ENCODE data around the gene TBC1D13.
A peak's percentile ranks its signal among the peaks of the same experiment; 100 is the strongest.
"Not testable (repeated sequence)": the region's sequence is repeated elsewhere in the genome, so short reads cannot be mapped to it uniquely, and the experiment has no call there.

TBC1D13 gene

DNA sequence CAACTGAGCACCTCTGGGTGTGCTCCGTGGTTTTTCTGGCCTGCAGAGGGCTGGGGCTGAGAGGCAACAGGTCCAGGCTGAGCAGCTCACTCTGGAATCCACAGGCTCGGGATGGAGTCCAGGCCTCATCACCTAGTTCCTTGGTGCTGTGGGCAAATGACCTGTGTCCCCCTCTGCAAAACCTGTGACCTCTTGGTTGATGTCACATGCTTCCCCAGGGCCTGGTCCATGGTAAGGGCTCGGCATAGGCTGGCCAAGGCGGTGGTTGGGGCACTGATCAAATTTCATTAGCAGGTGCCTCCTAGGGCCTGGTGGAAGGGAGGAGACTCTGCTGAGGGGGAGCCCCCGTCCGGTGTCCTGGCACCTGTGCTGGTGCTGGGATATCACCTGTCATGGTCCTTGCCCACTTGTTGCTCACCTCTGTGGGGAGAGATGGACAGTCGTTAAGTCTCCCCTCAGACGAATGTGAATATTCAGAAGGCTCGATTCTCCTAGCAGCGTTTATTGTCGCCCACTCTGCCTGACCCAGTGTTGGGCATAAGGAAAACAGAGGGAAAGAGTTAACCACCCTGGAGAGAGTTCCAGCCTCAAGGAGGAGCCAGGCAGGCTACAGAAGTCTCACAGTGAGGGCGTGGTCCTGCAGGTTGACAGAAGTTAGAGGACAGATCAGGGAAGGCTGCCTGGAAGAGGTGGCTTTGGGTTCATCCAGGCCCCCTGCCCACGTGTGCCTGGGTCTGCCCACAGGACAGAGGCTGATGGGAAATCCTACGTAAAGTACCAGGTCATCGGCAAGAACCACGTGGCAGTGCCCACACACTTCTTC lies 34.7 kb downstream of the TBC1D13 start:
- no peak for DNase-seq

DNA sequence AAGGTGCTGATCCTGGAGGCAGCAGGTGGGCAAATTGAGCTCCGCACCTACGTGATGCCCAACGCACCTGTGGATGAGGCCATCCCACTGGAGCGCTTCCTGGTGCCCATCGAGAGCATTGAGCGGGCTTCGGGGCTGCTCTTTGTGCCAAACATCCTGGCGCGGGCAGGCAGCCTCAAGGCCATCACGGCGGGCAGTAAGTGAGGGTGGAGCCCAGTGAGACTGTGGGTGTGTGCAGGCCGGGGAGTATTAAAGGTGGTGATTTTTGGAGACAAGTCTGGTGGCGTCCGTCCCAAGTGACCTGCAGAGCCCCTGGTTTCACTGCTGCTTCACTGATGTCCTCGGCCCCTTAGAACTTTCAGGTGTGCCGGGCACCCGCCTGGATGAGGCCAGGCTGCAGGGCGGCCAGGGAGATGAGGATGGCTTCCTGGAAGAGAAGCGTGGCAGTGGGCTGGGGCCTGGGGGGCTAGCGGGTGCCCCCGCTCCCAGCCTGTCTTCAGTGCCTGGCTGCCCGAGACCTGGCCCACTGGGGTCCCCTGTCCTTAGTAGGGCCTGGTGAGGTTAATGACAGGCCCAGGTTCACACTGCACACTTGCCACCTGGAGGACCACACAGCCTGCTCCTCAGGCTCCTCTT lies 35.5 kb downstream of the TBC1D13 start:
- DNase-seq: no peak

DNA sequence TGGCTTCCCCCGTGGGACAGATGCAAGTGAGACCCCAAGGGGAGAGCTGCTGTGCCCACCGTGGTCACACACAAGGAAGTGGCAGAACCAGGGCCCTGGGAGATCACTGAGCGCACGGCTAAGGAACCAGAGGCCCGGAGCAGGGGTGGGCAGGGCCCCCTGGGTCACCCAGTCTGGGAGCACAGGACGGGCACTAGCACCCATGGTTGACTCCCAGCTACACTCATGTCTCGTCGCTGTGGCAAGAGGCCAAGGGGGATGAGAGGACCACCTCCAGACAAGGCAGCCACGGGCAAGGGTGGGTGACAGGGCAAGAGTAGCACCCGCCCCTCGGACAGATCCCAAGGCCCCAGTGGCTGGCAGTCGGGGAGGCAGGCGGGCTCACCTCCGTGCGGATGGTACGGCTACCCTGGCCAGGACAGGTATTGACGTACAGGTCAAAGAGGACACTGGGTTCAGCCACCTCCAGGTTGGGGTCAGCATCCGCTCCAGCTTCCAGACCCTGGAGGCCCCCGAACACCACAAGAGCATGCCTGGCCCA lies 36.4 kb downstream of the TBC1D13 start:
- DNase-seq: no peak

DNA sequence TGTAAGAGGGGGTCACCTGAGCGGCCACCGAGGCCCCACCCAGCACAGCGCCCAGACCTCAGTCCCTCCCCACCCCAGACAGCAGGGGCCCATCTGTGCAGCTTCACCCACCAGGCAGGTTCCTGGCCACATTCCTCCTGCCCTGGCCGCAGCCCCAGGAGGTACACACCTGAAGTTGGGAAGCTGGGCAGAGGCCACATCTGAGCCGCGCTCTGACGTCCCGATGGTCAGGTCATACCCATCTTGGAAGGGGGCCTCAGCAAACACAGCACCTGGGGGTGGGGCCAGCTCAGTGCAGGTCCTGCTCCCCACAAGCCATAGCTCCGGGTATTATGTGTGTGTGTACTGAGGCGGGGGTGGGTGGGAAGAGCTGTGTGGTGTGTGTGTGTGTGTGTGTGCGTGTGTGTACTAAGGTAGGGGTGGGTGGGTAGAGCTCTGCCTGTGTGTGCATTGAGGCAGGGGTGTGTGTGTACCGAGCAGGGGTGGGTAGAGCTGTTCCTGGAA lies 36.9 kb downstream of the TBC1D13 start:
- DNase-seq: no peak

DNA sequence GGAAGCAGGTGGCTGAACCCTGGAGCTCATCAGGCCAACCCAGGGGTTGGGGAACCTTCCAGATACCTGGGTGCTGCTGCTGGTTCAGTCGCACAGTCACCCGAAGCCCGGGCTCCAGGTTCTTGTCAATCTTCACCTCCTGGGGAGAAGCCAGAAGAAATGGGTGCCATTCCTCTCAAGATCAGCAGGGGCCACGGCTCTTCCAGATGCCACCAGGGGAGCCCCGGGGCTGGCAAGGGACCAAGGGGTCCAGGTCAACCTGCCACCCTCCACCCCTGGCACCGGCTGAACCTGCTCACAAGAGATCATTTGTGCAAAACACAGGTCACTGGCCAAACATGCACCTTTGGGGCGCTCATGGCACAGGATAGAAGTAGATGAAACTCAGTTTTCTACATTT lies 37.9 kb downstream of the TBC1D13 start:
- no peak for DNase-seq

DNA sequence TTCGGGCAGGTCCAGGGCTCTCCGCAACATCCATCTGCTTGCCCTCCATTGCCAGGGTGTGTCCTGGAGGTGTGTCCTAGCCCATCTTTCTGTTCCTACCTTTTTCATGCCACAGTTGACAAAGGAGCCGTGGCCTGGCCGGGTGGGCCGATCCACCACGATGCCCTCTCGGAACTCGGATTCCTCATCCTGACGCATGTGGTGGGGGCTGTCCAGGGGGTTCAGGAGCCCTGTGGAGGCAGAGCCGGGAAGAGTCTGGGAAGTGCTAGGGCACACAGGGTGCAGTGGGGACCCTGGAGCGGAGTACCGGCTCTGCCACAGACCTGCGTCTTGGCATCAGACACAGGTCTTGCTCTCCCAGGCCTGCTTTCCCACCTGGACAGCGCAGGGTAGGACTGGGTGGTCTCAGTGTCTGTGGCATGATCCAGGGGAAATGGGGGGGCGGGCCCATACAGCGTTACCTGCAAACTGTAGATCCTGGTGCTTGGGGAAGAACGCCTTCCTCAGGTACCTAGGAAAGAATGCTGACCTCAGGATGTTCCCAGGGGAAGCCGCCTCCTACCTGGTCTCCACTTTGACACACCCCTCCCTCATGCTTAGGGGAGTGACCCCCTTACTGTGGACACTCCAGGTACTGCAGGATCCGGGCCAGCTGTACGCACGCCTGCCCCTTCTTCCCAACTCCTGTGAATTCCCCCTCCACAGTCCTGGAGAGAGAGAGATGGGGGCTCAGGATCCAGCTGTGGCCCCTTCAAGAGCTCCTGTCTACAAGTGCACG lies 39.1 kb downstream of the TBC1D13 start:
- DNase-seq: no peak

DNA sequence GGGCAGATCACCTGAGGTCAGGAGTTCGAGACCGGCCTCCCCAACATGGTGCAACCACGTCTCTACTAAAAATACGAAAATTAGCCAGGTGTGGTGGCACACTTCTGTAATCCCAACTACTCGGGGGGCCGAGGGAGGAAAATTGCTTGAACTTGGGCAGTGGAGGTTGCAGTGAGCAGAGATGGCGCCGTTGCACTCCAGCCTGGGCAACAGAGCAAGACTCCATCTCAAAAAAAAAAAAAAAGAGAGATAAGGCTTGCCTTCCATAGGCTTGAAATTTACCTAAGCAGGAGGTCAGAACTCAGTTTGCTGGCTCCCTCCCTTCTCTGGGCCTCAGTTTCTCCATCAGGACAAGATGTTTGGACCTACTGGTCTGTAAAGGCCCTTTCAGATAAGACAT lies 41.2 kb downstream of the TBC1D13 start:
- DNase-seq: no peak

DNA sequence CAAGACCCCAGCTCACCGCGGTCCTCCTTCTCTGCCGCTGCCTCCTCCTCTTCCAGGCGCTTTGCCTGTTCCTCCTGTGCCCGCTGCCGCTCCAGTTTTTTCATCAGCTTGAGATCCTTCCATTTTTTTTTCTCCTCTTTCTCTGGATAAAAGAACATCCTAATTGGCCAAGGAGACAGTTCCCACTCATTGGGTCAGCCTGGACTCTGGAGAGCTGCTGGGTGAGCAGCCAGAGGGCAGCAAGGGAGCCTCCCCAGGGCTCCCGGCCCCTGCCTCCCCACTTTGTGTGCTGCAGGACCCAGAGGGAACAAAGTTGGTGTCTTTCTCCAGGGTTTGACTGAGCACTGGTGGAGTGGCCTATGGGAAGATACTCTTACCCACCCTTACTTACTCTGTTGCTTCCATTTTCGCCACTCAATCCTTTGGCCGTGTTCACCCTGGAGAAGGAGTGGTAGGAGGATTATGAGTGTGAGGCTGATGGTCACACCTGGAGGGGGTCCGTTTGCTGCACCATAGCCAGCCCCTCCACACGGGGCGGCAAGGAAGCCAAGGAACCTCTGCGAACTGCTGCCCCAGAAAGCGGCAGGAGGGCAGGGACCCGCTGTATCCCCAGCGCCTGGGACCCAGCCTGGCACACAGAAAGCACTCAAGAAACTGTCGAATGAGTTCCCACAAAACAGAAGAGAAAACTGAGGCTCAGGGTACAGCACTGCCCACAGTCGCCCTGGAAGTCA lies 41.8 kb downstream of the TBC1D13 start:
- DNase-seq: no peak

DNA sequence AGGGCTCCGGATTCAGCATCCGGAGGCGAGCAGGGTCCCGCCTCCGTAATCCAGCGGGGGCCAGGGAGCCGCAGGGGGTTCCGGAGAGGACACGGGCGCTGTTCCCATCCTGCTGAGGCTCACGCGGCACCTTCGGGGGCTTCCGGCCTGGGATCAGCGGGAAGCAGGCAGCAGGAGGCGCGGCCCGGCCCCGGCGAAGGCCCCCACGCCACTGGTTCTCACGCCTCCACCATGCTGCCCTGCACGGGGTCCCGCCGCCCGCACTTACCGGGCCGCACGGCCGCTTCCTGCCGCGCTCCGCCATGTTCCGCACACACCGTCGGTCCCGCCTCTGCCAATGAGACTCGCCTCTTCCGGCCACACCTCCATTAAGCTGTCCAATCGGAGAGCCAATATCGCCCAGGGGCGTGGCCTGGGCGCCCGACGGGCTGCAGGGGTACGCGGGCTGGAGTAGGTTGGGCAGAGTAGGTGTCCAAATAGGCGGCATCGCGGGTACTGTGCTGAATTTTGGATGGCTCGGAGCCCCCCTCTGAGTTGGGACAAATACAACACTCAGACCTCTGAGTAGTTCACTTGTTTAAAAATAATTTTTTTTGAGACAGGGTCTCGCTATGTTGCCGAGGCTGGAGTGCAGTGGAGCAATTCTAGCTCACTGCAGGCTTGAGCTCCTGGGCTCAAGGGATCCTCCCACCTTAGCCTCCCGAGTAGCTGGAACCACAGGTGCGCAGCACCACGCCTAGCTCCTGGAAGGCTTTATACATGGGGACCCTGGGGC lies 42.6 kb downstream of the TBC1D13 start, which contains the start of gene SPOUT1:
TSS of gene SPOUT1 (minus strand) at position 318 of the 775 bp plus-strand sequence. CDS start at position 304, 14 bp downstream.
- DNase-seq: peak; percentile 96

DNA sequence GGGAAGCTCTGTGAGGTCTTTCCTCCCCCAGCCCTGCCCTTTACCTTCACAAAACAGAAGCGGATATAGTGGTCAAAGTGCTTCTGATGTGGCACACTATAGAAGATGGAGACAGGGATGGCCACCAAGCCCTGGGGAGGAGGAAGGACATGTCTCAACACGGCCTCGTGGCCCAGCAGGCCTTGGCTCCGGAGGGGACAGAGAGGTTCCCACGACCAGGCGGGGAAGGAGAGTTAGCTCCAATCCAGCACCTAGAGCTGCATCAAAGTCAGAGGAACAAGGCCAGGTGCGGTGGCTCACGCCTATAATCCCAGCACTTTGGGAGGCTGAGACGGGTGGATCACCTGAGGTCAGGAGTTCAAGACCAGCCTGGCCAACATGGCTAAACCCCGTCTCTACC lies 46.6 kb downstream of the TBC1D13 start:
- DNase-seq: no peak

DNA sequence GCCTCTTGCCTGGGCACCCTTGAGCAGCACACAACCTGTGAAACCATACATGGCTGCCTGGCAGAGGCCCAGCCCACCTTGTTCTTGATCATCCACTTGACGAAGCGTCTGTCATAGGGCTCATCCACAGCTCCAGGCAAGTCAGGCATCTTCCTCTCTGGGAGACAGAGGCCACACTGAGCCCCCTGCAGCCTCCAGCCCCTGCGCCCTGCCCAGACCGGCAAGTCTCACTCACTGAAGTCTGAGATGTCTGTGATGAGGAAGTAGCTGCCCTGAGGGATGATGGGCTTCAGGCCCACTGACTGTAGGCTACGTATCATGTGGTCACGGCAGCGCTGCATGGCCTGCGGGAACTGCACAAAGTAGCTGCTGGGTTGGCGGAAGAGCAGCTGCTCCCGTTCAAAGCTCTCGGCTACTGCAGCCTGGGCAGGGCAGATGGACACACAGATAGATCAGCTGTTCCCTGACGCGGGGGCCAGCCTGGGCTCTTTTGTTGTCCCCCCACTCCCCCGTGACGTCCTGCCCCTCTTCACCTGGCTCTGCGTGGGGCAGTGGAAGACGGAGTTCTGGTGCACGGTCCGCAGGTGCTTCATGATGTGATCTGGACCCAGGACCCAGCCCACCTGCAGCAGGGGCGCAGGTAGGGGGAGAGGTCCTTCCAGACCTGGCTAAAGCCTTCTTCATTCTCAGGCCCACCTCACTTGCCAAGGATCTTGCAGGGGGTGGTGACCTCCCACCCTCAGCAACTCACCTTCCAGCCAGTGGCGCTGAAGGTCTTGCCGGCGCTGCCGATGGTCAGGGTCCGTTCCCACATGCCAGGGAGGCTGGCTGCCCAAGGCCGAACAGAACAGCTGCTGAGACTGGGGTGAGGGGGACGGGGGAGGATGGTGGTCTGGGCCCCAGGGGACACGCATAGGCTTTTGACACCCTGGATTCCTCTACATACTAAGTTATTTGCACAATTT lies 48.5 kb downstream of the TBC1D13 start:
- no peak for DNase-seq

DNA sequence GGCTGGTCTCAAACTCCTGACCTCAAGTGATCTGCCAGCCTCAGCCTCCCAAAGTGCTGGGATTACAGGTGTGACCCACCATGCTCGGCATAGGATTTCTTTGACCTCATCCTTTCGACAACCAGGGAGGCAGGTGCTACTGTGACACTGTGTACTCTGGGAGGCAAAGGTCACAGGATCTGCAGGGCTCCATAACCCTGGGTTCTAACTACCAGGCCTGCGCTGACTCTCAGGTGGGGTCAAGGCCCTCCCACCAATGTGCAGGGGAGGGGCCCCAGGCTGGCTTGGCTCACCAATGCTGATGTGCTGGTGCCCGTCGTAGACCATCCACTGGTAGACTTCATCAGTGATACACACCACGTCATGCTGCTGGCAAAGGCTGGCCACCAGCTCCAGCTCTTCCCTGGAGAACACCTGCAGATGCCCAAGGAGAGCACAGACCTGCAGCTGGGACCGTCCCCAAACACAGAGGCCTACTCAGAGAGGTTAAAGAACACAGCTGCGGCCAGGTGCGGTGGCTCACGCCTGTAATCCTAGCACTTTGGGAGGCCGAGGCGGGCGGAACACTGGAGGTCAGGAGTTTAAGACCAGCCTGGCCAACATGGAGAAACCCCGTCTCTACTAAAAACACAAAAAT lies 49.6 kb downstream of the TBC1D13 start:
- no peak for DNase-seq

DNA sequence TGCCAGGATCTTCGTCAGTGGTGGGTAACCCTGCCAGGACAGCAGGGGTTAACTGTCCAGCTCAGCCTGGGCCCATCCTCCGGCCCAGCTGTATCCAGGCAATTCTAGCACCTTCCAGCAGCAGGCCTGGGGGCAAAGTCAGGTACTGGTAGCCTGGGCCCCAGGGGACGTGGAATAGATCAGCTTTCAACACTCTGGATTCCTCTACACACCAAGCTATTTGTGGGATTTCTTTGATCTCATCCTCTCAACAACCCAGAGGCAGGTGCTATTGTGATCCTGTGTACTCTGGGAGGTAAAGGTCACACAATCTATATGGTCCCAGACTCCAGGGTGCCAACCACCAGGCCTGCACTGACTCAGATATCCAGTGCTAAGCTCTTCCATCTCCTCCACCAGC lies 51.3 kb downstream of the TBC1D13 start:
- DNase-seq: no peak

DNA sequence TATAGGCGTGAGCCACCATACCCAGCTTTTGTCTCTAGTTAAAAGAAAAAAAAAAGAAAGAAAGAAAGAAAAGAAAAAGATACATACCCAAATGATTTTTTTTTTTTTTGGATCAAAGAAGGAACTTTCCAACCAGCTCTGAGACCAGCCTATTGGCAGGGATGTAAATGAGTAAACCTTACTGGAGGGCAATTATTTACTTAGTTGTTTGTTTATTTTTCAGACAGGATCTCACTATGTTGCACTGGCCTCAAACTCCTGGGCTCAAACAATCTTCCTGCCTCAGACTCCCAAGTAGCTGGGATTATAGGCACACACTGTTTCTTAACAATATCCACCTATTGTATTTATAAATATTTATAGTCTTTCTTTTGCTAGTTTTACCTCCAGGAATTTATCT lies 53.5 kb downstream of the TBC1D13 start:
- no peak for DNase-seq

DNA sequence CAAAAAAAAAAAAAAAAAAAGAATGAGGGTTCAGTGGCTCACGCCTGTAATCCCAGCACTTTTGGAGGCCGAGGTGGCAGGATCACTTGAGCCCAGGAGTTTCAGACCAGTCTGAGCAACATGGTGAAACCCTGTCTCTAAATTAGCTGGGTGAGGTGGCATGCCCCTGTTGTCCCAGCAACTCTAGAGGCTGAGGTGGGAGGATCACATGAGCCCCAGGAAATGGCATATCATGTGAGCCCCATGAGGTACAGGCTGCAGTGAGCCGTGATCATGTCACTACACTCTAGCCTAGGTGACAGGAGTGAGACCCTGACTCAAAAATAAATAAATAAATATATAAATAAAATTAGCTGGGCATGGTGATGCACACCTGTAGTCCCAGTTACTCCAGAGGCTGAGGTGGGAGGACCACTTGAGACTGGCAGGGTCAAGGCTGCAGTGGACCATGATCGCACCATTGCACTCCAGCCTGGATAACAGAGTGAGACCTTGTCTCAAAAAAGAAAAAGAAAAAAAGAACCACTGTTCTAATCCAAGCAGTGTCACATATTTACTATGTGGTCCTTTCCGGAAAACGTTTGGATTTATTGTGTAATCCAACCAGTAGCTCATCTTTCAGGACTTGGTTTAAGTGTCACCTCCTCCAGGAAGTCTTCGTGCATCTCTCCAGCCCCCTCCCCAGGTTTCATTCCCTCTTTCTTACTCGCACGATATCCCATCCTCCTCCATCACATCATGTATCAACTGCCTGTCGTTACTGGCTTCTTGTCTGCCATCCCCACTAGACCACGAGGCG lies 54.8 kb downstream of the TBC1D13 start:
- no peak for DNase-seq

DNA sequence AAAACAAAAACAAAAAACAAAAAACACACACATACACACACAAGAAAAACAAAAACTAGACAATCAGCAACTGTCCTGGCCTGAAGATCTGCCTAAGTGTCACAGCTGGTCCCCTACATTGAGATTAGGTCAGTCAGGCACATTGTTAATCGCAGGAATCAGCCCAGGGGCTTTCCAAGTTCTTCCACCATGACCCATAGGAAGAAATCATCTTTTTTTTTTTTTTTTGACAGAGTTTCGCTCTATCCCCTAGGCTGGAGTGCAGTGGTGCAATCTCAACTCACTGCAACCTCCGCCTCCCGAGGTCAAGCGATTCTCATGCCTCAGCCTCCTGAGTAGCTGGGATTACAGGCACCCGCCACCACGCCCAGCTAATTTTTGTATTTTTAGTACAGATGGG lies 56.1 kb downstream of the TBC1D13 start:
- not testable (repeated sequence) for DNase-seq

DNA sequence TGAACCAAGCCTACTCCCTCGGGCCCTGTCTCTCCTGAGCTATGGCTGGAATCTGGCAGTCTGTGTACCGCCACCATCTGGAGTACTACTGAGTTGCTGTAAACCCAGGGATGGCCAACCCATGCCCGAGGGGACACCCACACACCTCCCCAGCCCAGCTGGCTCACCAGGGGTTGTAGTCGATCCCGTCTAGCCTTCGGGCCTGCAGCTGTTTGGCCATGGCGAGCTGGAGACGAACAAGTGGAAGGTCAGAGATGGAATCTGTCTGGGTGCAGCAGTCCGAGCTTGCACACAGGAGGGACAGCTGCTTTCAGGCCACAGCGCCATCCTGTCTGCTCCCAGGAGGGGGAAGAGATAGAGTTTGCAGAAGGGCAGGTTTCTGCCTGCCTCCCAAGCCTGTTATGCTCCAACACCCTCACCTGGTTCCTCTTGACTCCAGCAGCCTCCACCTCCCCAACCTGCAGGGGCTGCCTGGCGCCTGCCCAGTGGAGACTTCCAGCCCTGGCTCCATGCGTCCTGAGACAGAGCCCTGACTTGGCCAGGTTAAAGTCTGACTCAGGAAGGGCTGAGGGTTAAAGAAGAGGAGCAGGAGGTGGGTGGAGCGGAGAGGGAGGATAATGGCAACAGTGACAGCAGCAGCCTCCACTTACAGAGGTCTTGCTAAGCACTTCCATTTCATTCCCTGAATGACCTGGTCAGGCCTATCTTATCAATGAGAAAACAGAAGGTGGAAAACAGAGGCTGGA lies 58.3 kb downstream of the TBC1D13 start:
- no peak for DNase-seq

DNA sequence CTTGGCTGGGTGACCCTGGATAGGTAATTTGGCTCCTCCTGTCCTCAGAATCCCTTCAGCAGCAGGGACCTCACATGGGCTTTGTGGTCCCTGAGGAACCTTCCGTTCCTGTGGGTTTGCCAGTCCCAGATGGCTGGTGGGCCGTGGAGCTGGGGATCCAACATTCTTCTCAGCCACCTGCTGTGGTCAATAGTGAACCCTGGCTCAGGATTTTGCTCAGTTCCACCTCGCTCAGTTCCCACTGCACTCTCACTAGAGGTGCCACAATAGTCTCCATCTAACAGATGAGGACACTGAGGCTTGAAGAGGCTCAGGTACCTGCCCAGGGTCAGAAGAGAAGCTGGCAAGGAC lies 59.6 kb downstream of the TBC1D13 start:
- no peak for DNase-seq
